Ectodermal cell (in vitro differentiated cells): ENCODE results near the gene FCAMR.

Experiments used
- H3K27ac ChIP-seq: 2 replicates; pipeline ENCODE4 v1.7.0; 2013; ENCODE audit warnings: mild to moderate bottlenecking, low read depth, low read length; ENCODE audit not compliant: insufficient read depth, poor library complexity, severe bottlenecking
- H3K27me3 ChIP-seq: 2 replicates; pipeline ENCODE4 v1.7.0; 2013; ENCODE audit warnings: mild to moderate bottlenecking, low read length; ENCODE audit not compliant: insufficient read depth, control insufficient read depth, poor library complexity, severe bottlenecking
- H3K36me3 ChIP-seq: one replicate; pipeline ENCODE4 v1.7.0; 2013; ENCODE audit warnings: low read length; ENCODE audit not compliant: control insufficient read depth, insufficient read depth
- H3K4me1 ChIP-seq: one replicate; pipeline ENCODE4 v1.7.0; 2013; ENCODE audit warnings: low read length; ENCODE audit not compliant: control insufficient read depth, insufficient read depth
- H3K4me3 ChIP-seq: 2 replicates; pipeline ENCODE4 v1.7.0; 2013; ENCODE audit warnings: low read depth, low read length, control low read depth; ENCODE audit not compliant: insufficient read depth
- H3K9me3 ChIP-seq: 2 replicates; pipeline ENCODE4 v1.7.0; 2013; ENCODE audit warnings: mild to moderate bottlenecking, low read length, moderate library complexity; ENCODE audit not compliant: control insufficient read depth
- WGBS, 2 experiments: methylation state at CpG; one replicate each; pipeline ENCODE4 v1.1.7; 2013; ENCODE audit warnings: missing lambda C conversion rate in 2 of 2; 5-methylcytosine and 5-hydroxymethylcytosine counted together

FCAMR gene

DNA sequence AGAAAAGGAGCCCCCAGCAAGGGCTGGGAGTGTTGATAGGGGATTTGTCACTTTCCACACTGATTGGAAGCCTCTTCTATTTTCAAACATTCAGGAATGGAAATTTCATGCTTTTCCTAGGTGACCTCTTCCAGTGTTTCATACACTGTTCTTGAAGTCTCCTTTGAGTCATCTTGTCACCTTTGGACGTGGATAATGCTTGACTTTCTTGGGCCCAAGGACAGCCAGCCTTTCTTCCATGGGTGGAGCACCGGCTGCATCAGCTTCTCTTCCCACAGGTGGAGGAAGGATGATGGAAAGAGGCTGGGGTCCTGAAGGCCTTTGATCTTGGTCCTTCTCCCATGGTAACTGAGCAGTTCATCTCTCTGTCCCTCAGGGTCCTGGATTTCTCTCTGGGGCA, 12.1 kb downstream of the FCAMR start:
- Histone ChIP-seq H3K4me1 (peaks cover 5% of the 10 kb centered on the region), H3K4me3 (no peak overlapping the region), H3K36me3 (no peaks in the 10 kb centered on the region), H3K9me3 (no peaks in the 10 kb centered on the region), H3K27me3 (no peaks in the 10 kb centered on the region), H3K27ac (no peak overlapping the region)
- 94 to 95% methylated on average over 2 of the region's 2 CpGs for WGBS, 2 experiments

- 90 to 93% methylated on average over 5 of the region's 5 CpGs for WGBS, 2 experiments
- no peaks in the 10 kb centered on the region for H3K9me3 ChIP-seq
- H3K27ac ChIP-seq = no peak overlapping the region
- no peaks in the 10 kb centered on the region for H3K36me3 ChIP-seq
- H3K4me3 ChIP-seq = no peak overlapping the region
- H3K27me3 ChIP-seq = no peaks in the 10 kb centered on the region
- H3K4me1 ChIP-seq = peaks cover 5% of the 10 kb centered on the region
Observed at GRCh38 chr1:206957639-206958038, 12.6 kb downstream of the FCAMR start.

DNA sequence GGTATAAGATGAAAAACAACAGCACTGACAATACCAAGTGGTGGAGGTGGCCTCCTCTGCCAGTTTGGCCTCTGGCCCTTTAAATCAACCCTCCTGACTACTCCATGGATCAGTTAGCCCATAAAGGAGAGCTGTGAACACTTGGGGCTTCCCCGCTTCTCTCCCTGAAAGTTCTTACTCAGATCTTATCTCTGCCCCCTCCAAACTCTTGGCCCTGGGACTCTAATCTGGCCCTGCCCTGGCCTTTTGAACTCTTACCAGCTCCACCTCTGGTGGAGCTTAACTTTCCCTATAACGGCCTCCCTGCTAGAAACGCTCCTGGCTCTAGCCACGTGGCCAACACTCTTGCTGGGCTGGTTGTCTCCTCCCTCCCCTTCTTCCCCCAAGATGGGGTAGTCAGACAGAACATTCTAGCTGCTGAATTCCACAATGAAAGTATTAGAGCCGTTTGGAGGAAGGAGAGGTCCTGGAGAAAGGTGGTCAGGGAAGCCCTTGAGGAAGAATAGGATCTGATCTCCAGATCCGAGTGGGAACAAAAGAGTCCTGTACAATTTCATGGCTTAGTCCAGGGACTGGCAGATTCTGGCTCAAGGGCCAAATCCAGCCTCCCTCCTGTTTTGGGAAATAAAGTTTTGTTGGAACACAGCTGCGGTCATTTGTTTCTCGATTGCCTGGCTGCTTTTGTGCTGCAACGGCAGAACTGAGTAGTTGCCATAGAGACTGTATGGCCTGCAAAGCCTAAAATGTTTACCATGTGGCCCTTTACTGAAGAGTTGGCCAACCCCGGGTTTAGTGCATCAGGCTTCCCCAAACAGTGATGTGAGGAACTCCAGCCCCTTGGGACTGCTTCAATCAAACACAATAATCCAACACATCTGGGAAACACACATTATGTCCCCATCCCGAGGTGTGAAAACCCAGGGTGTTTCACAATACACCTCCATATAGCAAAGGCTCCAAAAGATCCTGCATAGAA, 14.5 kb downstream of the FCAMR start:
- Histone ChIP-seq H3K36me3 (no peaks in the 10 kb centered on the region), H3K27ac (no peak overlapping the region), H3K4me1 (peaks cover 5% of the 10 kb centered on the region), H3K27me3 (no peaks in the 10 kb centered on the region), H3K9me3 (no peaks in the 10 kb centered on the region), H3K4me3 (no peak overlapping the region)
- WGBS, 2 experiments = 77 to 78% methylated on average over 11 of the region's 11 CpGs

GRCh38 chr1:206954459-206955342, 15.6 kb downstream of the FCAMR start:
- no peaks in the 10 kb centered on the region for H3K27me3 ChIP-seq
- H3K27ac ChIP-seq = no peak overlapping the region
- 95% methylated on average over 10 of the region's 10 CpGs for WGBS, 2 experiments

GRCh38 chr1:206953626-206954025, 16.6 kb downstream of the FCAMR start:
- H3K27ac ChIP-seq = no peak overlapping the region
- no peaks in the 10 kb centered on the region for H3K9me3 ChIP-seq
- 94 to 96% methylated on average over 2 of the region's 2 CpGs for WGBS, 2 experiments
- no peaks in the 10 kb centered on the region for H3K36me3 ChIP-seq
- H3K4me3 ChIP-seq = no peak overlapping the region
- peaks cover 5% of the 10 kb centered on the region for H3K4me1 ChIP-seq
- H3K27me3 ChIP-seq = no peaks in the 10 kb centered on the region

More at GRCh38 chr1:206954459-206955342, 15.6 kb downstream of the FCAMR start:
- H3K4me3 ChIP-seq = no peak overlapping the region
- peaks cover 5% of the 10 kb centered on the region for H3K4me1 ChIP-seq
- no peaks in the 10 kb centered on the region for H3K36me3 ChIP-seq
- no peaks in the 10 kb centered on the region for H3K9me3 ChIP-seq

DNA sequence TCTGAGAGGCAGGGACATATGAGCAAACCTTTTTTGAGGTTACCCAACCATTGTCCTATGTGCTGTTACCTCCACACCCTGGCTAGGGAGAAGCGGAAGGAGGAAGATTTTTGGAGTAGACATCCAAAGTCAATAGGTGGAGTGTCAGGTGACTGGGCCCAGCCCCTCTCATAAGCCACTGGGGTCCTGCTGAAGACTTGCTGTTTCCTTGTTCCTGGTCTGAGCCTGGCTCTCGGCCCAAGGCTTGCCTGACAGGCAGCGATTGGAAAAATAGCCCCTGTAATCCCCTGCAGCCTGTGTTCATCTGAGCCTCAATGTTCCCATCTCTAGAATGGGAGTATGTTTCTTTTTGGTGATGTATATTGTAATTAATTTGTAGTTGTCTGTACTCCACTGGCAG, 17.1 kb downstream of the FCAMR start:
- WGBS, 2 experiments = 88 to 90% methylated on average over 3 of the region's 3 CpGs
- Histone ChIP-seq H3K27ac (no peak overlapping the region), H3K27me3 (no peaks in the 10 kb centered on the region), H3K4me1 (peaks cover 5% of the 10 kb centered on the region), H3K36me3 (no peaks in the 10 kb centered on the region), H3K4me3 (no peak overlapping the region), H3K9me3 (no peaks in the 10 kb centered on the region)

DNA sequence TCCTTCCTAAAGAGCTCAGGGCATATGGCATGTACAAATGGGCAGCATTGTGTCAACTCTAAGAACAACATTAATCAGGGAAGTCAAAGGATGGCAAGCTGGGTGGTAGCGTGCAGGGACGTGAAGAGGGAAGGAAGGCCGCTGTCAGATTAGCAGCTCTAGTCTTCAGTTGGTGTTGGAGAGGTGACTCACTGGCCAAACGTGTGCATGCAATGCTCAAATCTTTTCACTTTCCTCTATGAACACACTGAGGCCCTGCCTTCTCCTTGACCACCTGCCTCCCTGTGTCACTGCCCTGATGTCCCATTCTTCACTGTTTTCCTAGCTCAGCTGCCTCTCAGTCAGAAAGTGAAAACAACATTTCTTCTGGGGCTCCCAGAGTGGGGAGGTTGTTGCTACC, 18.1 kb downstream of the FCAMR start:
- no peak overlapping the region for H3K27ac ChIP-seq
- WGBS, 2 experiments = 88 to 89% methylated on average over 4 of the region's 4 CpGs
- no peaks in the 10 kb centered on the region for H3K27me3 ChIP-seq
- no peak overlapping the region for H3K4me3 ChIP-seq
- no peaks in the 10 kb centered on the region for H3K9me3 ChIP-seq
- H3K36me3 ChIP-seq = no peaks in the 10 kb centered on the region
- H3K4me1 ChIP-seq = peaks cover 5% of the 10 kb centered on the region

DNA sequence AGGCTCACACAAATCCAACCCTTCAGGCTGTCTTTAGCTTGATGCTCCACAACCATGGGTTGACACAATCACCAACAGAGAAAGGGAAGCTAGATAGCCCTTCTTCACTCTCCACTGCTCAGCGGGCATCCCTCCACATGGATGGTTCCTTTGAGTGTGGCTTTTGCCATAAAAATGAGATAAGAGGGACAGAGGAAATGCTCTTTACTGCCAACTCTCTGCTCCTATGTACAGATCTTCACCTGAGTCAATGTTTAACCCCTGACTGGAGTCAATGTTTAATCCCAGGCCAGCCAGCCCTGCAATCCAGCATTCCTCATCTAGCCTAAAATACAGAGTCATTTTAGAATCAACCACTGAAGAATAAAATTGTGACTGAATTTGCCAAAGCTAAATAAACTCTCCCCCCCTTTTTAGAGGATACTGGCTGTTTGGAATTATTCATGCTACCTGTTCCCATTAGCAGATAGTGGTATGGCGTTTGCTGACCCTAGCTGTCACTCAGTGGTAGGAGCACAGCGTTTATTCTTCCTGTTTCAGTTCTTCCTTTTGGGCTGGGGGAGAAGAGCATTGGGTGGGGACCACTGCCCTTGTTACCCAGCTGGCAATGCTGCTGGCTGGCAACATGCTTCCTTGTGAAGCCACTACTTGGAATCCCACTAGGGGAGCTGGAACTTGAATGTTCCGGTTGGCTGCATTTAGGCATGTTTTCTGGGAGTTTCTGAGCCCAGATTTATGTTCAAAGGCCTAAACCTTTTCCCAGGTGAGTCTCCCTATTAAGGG, 18.8 kb downstream of the FCAMR start:
- 92 to 93% methylated on average over 4 of the region's 4 CpGs for WGBS, 2 experiments
- Histone ChIP-seq H3K36me3 (no peaks in the 10 kb centered on the region), H3K4me1 (peaks cover 5% of the 10 kb centered on the region), H3K27ac (no peak overlapping the region), H3K9me3 (no peaks in the 10 kb centered on the region), H3K4me3 (no peak overlapping the region), H3K27me3 (no peaks in the 10 kb centered on the region)

DNA sequence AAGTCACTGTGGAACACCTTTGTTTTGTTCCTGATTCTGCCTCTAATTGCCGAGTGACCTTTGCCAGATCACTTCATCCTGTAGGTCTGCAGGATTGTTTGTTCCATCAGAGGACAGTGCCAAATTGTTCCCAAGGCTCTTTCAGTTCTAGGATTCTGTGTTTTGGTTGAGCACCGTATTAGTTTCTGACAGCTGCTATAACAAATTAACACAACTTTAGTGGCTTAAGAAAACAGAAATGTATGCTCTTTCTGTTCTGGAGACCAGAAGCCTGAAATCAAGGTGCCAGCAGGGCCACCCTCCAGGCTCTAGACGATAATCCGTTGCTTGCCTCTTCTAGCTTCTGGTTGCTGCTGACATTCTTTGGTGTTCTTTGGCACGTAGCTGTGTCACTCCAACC, 20.6 kb downstream of the FCAMR start:
- H3K4me3 ChIP-seq = no peak overlapping the region
- no peaks in the 10 kb centered on the region for H3K9me3 ChIP-seq
- H3K27ac ChIP-seq = no peak overlapping the region
- WGBS, 2 experiments = 94 to 95% methylated on average over 5 of the region's 5 CpGs
- H3K36me3 ChIP-seq = no peaks in the 10 kb centered on the region
- no peaks in the 10 kb centered on the region for H3K4me1 ChIP-seq
- H3K27me3 ChIP-seq = no peaks in the 10 kb centered on the region
